ENCODE results near the gene DHRS11.
"Not testable (repeated sequence)": the region's sequence is repeated elsewhere in the genome, so short reads cannot be mapped to it uniquely, and the experiment has no call there.

Gene DHRS11

DNA sequence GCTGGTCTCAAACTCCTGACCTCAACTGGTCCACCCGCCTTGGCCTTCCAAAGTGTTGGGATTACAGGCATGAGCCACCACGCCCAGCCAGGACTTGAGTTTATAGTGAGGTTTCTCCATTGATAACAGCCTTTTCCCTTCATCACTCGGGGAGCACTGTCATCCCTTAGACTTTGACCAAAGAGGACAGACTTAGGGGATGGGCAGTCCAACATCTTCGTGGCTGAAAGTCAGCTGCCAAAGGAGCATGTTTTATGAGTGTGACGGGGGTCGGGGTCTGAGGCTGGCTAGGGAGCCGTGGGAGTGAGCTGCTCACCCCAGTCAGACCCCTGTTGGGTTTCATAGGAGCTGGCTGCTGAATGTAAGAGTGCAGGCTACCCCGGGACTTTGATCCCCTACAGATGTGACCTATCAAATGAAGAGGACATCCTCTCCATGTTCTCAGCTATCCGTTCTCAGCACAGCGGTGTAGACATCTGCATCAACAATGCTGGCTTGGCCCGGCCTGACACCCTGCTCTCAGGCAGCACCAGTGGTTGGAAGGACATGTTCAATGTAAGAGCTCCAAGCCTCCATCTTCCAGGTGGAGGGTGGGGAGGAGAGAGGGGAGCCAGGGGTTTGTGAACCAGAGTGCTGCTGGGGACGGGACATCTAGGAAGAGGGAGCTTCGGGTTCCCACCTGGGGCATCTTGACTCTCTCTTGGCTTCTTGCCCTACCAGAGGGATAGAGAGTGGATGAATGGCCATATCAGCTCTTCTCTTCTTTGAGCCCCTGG lies 3.1 kb downstream of the DHRS11 start:
- DNase-seq, result no peak

DNA sequence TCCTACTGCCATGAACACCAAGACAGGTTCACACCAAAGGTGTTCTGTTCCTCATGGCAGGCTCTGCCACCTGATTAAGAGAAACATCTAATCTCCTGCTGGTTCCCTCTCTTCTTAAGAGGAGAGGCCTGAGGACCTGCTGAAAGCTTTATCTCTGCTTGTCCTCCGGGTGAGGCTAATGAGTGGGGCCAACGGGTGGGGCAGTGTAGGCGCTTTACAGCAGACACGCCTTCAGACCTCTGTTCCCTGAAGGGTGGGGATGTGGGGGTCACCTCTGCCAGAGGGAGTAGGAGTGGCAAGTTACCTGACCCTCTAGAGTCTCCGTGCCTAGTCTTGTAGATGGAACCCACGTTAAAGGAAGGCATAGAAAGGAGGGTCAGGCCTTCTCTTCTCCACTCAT lies 5.5 kb downstream of the DHRS11 start:
- DNase-seq, result no peak

DNA sequence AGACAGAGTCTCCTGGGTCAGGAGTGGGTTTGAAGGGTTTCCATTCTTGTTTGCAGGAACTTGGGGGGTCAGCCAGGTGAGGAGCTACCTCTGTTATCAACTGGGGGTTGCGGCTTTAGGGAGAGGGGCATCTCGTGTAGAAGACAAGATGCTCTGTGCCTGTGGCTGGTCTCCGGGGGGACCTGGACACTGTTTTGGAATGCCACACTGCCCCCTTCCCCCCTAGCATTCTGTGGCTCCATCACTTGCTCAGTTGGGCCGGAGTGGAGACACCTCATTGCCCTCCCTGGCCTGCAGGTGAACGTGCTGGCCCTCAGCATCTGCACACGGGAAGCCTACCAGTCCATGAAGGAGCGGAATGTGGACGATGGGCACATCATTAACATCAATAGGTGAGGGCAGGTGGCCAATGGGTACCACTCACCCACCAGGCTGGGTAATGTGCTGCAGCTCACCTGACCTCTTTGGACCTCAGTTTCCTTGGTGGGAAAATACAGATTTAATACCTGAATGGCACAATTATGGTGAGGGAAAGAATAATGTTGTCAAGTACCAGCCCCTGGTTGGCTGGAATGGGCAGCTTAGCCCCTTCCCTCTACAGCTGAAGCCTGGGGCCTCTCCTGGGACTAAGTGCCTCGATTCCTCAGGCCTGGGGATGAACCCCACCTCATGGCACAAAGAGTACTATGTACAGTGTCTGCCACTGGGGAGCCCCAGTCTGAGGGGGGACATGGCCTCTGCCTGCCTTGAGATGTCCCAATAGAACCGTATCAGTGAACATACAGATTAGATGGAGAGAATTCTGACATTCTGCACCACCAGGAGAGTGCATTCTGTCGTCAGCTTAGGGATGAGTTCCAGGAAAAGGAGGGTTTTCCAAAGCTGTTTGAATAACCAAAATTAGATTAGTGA lies 6.4 kb downstream of the DHRS11 start:
- DNase-seq, result no peak

DNA sequence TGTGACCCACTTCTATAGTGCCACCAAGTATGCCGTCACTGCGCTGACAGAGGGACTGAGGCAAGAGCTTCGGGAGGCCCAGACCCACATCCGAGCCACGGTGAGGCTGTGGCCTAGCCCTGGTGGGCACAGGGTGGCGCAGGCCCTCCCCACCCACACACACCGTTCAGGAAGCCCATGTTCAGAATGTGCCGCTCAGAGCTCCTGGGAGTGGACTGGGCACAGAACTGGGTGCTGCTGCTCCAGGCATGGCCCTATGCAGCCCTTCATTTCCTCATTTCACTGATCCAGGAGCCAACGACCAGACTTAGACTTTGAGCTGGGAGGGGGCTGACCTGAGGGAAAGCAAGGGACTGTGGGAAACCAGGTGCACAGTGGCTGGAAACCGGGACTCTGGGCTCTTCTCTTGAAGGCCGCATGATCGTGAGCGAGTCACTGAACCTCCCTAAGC lies 7.3 kb downstream of the DHRS11 start:
- DNase-seq, result no peak

- no peak for DNase-seq
Measured at GRCh38 chr17:36599546-36600250, 8.0 kb downstream of the DHRS11 start.

DNA sequence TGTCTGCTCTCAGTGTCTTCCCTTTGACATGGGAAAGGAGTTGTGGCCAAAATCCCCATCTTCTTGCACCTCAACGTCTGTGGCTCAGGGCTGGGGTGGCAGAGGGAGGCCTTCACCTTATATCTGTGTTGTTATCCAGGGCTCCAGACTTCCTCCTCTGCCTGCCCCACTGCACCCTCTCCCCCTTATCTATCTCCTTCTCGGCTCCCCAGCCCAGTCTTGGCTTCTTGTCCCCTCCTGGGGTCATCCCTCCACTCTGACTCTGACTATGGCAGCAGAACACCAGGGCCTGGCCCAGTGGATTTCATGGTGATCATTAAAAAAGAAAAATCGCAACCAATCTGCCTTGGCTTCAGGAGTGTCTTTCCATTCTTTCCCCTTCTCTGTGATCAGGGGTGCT lies 8.8 kb downstream of the DHRS11 start:
- DNase-seq, result no peak

- DNase-seq, result no peak
Measured at GRCh38 chr17:36600936-36601302, 9.2 kb downstream of the DHRS11 start.

DNA sequence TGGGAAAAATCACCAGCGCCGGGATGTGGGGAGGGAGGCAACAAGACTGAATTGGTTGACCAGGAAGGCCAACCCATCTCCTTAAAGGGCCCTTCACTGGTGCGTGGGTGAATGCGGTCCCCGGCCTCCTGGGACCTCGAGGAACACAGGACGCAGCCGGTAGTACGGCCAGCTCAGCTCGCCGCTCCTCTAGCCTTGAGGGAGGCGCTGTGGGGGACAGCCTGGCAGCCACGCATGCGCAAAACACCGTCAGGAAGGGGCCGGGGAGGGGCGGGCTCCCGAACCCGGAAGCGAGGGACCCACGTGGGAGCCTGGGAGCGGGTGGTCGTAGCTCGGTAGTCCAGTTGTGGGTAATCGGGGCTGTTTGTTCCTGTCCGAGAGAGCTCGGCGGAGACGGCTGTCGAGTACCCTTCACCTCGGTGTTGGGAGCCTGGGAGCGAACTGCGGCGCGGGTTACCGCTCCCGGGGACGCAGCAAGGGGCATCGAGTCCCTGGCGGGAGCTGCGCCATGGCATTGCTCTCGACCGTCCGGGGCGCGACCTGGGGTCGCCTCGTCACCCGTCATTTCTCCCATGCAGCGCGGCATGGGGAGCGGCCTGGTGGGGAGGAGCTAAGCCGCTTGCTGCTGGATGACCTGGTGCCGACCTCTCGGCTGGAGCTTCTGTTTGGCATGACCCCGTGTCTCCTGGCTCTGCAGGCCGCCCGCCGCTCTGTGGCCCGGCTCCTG lies 9.8 kb downstream of the DHRS11 start, which contains the start of gene MRM1:
MRM1 (plus strand) TSS at position 281 of the 727 bp plus-strand sequence; CDS start at position 509, 228 bp downstream.
- DNase-seq, result peak; percentile 96

- peak; percentile 22 for DNase-seq
Measured at GRCh38 chr17:36602030-36602748, 10.5 kb downstream of the DHRS11 start.

DNA sequence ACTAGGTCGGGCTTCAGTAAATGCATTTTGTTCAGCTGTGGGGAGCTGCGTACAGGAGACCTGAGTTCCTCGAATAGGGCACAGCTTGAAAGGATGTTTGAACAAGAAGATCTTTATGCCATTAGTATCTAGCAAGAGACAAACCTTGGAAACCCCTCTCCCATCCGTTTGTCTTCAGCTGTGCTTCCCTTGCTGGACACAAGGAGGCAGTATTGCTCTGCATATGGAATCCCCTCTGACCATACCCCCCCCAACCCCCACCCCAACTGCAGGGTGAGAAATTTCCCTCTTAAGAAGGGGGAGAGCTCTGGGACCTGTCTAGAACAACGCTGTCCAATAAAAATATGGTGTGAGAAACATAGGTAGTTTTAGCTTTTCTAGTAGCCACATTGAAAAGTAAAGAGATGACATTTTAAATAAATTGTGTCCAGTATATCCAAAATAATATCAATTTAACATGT lies 11.3 kb downstream of the DHRS11 start:
- peak; percentile 69 for DNase-seq

- DNase-seq, result not testable (repeated sequence)
Measured at GRCh38 chr17:36605028-36605427, 13.3 kb downstream of the DHRS11 start.

GRCh38 chr17:36608280-36608679 lies 16.6 kb downstream of the DHRS11 start:
- no peak for DNase-seq

DNA sequence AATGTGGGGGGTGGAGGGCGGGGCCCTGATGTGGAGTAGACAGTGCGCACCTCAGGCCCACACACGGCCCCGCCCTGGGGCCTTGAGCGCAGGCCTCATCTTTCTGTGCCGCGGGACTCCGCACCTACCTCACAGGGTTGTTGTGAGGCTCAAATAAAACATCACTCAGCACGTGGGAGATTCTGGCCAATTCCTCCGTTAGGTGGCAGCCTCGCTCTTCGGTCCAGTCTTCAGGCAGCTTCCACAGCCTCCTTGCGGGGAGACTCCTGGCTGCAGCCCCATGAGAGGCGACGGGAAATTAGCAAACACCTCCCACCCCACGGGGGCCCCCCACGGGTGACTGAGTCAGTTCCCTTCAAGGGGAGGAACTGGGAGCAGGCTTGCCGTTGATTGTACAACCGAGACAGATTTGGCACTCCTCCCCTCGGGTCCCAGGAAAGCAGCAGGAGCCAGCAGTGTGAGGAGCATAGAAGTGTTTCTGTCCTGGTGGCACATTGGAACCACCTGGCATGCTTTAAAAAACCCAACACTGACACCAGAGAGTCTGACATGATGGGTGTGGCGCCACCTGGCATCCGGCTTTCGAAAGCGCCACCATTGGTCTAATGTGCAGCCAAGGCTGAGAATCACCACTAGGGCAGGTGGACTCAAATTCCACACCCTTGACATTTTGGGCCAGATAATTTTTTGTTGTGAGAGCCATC lies 17.3 kb downstream of the DHRS11 start:
- peak; percentile 79 for DNase-seq

DNA sequence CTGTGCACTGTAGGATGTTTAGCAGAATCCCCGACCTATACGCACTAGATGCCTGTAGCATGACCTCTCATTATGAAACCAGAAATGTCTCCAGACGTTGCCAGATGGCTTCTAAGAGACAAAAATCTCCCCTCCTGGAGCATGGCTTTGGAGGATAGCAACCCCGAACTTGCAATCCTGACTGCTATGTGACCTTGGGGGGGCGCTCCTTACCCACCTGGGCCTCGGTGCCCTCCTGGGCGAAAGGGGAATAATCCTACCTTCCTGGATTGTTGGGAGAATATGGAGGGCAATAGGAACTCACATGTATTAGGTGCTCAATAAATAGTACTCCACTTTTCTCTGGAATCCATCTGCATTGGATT lies 17.8 kb downstream of the DHRS11 start:
- no peak for DNase-seq

DNA sequence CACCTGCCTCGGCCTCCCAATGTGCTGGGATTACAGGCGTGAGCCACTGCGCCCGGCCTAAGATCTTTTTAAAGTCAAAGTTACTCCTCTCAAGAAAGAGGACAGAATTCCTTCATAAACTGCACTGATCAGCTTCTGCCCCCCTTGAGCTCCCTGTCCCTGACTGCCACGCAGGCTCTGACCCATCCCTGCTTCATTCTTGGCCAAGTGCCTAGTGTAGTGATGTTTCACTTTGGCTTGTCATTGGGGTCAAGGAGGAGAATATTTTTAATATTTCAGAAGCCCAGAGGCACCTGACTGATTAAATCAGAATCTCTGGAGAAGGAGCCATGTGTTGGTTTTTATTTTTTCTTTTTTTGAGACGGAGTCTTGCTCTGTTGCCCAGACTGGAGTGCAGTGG lies 18.8 kb downstream of the DHRS11 start:
- no peak for DNase-seq

DNA sequence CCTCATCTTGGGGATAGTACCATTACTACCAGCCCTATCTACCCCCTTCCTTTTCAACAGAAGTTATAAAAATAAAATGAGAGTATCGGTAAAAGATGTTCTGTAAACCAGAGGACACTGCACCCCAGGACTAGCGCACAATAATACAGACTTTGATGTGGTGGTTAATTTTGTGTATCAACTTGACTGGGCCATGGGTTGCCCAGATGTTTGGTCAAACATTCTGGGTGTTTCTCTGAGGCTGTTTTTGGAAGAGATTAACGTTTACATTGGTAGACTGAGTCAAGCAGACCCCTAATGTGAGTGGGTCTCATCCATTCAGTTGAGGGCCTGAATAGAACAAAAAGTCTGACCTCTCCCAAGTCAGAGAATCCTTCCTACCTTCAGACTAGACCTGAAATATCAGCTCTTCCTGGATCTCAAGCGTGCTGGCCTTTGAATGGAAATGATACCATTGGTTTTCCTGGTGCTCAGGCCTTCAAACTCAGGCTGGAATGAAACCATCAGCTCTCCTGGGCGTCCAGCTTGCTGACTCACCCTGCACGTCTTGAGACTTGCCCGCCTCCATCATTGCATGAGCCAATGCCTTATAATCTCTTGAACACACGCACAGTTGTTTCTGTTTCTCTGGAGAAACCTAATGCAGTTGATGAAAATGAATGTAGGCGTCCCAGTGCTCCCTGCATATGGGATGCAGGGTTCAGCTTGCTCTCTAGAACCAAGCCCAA lies 19.8 kb downstream of the DHRS11 start:
- no peak for DNase-seq

- no peak for DNase-seq
Measured at GRCh38 chr17:36612323-36612722, 20.6 kb downstream of the DHRS11 start.

DNA sequence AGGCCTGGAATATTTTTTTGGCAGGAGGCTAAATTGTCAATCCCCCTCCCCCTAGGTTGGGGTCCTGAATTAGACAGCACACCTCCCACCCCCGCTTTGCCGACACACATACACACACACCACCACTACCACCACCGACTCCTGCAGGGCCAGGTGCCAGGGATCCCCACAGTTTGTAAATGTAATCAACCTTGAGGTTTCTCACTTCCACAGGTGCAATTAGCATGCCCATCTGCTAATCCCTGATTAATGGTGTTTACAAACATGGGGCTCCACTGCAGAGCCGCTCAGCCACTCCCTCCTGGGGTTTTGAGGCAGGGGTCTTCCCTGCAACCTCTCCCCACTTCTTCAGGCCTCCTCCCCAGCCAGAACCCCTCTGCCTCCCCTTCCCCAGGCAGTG lies 21.5 kb downstream of the DHRS11 start:
- DNase-seq, result no peak

DNA sequence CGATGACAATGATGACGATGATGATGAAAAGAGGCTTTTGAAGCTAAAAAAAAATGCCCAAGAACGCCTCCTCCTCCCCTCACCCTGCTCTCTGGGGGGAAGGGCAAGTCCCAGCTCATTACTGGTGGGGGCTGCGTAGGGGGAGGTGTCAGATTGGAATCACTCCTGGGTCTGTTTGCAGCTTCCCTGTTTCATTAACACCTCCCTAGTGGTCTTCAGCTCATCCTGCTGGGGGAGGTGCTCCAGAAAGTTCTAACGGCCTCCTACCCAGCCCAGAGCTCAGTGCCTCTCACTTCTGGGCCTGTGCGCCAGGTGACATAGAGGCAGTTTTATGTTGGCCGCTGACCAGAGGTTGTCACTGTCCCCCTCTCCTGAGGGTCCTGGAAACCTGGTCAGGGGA lies 22.4 kb downstream of the DHRS11 start:
- no peak for DNase-seq

GRCh38 chr17:36614933-36615332 lies 23.3 kb downstream of the DHRS11 start:
- DNase-seq, result no peak

Measured in NCI-H774 (cell line).